GM12878 (cell line): ENCODE measurements around the gene SPAST.
"Not testable (repeated sequence)": the region's sequence is repeated elsewhere in the genome, so short reads cannot be mapped to it uniquely, and the experiment has no call there.

Experiments used
- BCL11A ChIP-seq: IDR thresholded peaks from 2 replicates; pipeline ENCODE4 v1.6.1; 2011; ENCODE audit warnings: low read depth, low read length
- GABPA ChIP-seq: IDR thresholded peaks from 2 replicates; pipeline ENCODE4 v1.6.1; 2014; ENCODE audit warnings: antibody characterized with exemption, low read depth, mild to moderate bottlenecking, inconsistent platforms
- JUND ChIP-seq: IDR thresholded peaks from 2 replicates; pipeline ENCODE4 v1.6.1; 2012; ENCODE audit warnings: low read depth, mild to moderate bottlenecking, low read length, improper control_type of control experiment, moderate library complexity
- POLR2A ChIP-seq: IDR thresholded peaks from 2 replicates; pipeline ENCODE4 v1.6.1; 2011; ENCODE audit warnings: low read depth, mild to moderate bottlenecking, low read length
- PRDM15 ChIP-seq: fragments of 450-650 bp; formaldehyde crosslinking; IDR thresholded peaks from 2 replicates; pipeline ENCODE4 v1.4.0; 2020; ENCODE audit warnings: mild to moderate bottlenecking, moderate library complexity
- TARDBP ChIP-seq: IDR thresholded peaks from 2 replicates; pipeline ENCODE4 v1.6.1; 2016; ENCODE audit warnings: borderline replicate concordance
- TF ChIP-seq, protein P1 (sequence below), 3 experiments: IDR thresholded peaks in 2 of 3; conservative IDR thresholded peaks in 1 of 3; 2 replicates each; pipeline ENCODE4 v1.5.1; 2011; ENCODE audit warnings: low read depth in 3 of 3, low read length in 3 of 3, mild to moderate bottlenecking in 3 of 3, control low read depth in 2 of 3, moderate library complexity in 2 of 3, inconsistent platforms in 1 of 3, mixed read lengths in 1 of 3; ENCODE audit not compliant: control insufficient read depth in 2 of 3, insufficient read depth in 1 of 3; ENCODE audit errors: extremely low read depth in 1 of 3
- TF ChIP-seq, protein P2 (sequence below): fragments of 450-650 bp; IDR thresholded peaks from 2 replicates; pipeline ENCODE4 v1.6.1; 2017; ENCODE audit warnings: mild to moderate bottlenecking, moderate library complexity
- TF ChIP-seq, protein P3 (sequence below): IDR thresholded peaks from 2 replicates; pipeline ENCODE4 v1.6.1; 2012; ENCODE audit warnings: low read length, inconsistent platforms

- TF ChIP-seq, protein P1, sequence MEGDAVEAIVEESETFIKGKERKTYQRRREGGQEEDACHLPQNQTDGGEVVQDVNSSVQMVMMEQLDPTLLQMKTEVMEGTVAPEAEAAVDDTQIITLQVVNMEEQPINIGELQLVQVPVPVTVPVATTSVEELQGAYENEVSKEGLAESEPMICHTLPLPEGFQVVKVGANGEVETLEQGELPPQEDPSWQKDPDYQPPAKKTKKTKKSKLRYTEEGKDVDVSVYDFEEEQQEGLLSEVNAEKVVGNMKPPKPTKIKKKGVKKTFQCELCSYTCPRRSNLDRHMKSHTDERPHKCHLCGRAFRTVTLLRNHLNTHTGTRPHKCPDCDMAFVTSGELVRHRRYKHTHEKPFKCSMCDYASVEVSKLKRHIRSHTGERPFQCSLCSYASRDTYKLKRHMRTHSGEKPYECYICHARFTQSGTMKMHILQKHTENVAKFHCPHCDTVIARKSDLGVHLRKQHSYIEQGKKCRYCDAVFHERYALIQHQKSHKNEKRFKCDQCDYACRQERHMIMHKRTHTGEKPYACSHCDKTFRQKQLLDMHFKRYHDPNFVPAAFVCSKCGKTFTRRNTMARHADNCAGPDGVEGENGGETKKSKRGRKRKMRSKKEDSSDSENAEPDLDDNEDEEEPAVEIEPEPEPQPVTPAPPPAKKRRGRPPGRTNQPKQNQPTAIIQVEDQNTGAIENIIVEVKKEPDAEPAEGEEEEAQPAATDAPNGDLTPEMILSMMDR (IDR thresholded peaks at IDR 0.05 in 2 of 3, conservative IDR thresholded peaks at IDR 0.05 in 1 of 3; ENCODE audit: control insufficient read depth in 2 of 3, extremely low read depth in 1 of 3, insufficient read depth in 1 of 3, low read depth in 3 of 3, low read length in 3 of 3) = not testable (repeated sequence)
- not testable (repeated sequence) for TF ChIP-seq POLR2A, JUND, BCL11A, TARDBP, GABPA, PRDM15
- TF ChIP-seq, protein P2, sequence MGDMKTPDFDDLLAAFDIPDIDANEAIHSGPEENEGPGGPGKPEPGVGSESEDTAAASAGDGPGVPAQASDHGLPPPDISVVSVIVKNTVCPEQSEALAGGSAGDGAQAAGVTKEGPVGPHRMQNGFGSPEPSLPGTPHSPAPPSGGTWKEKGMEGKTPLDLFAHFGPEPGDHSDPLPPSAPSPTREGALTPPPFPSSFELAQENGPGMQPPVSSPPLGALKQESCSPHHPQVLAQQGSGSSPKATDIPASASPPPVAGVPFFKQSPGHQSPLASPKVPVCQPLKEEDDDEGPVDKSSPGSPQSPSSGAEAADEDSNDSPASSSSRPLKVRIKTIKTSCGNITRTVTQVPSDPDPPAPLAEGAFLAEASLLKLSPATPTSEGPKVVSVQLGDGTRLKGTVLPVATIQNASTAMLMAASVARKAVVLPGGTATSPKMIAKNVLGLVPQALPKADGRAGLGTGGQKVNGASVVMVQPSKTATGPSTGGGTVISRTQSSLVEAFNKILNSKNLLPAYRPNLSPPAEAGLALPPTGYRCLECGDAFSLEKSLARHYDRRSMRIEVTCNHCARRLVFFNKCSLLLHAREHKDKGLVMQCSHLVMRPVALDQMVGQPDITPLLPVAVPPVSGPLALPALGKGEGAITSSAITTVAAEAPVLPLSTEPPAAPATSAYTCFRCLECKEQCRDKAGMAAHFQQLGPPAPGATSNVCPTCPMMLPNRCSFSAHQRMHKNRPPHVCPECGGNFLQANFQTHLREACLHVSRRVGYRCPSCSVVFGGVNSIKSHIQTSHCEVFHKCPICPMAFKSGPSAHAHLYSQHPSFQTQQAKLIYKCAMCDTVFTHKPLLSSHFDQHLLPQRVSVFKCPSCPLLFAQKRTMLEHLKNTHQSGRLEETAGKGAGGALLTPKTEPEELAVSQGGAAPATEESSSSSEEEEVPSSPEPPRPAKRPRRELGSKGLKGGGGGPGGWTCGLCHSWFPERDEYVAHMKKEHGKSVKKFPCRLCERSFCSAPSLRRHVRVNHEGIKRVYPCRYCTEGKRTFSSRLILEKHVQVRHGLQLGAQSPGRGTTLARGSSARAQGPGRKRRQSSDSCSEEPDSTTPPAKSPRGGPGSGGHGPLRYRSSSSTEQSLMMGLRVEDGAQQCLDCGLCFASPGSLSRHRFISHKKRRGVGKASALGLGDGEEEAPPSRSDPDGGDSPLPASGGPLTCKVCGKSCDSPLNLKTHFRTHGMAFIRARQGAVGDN = not testable (repeated sequence)
- TF ChIP-seq, protein P3, sequence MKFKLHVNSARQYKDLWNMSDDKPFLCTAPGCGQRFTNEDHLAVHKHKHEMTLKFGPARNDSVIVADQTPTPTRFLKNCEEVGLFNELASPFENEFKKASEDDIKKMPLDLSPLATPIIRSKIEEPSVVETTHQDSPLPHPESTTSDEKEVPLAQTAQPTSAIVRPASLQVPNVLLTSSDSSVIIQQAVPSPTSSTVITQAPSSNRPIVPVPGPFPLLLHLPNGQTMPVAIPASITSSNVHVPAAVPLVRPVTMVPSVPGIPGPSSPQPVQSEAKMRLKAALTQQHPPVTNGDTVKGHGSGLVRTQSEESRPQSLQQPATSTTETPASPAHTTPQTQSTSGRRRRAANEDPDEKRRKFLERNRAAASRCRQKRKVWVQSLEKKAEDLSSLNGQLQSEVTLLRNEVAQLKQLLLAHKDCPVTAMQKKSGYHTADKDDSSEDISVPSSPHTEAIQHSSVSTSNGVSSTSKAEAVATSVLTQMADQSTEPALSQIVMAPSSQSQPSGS = not testable (repeated sequence)
Measured at GRCh38 chr2:32018789-32019482, 44.4 kb upstream of the SPAST start.
